Right lobe of liver (tissue), 6 donors: ENCODE measurements around the gene C5orf15. TPM values are rescaled to one million over a fixed set of nuclear protein-coding genes. Genes with fewer than 3 reads are reported as not detected.

ENCODE experiments used
- ATAC-seq, 4 donors: fragments of 200-7000 bp; cut with Tn5 transposase; one replicate each; pipeline ENCODE4 v1.9.1; 2020; ENCODE audit warnings: mild to moderate bottlenecking in 4 of 4, moderate library complexity in 4 of 4
- DNase-seq, 3 donors: peaks; one replicate each; pipeline ENCODE4 v3.0.0-alpha.2; 2020
- H3K27ac ChIP-seq, 3 donors: fragments of 200-600 bp; one replicate each; pipeline ENCODE4 v1.8.0; 2022
- H3K27me3 ChIP-seq, 2 donors: fragments of 200-600 bp; one replicate each; pipeline ENCODE4 v1.8.0; 2022
- H3K36me3 ChIP-seq, 4 donors: fragments of 200-600 bp; sonication (generic) in 1 of 4; one replicate each; pipeline versions ENCODE4 v1.5.1 to v1.8.0; 2017 to 2022; ENCODE audit warnings: control low read depth in 1 of 4
- H3K4me1 ChIP-seq, 4 donors: fragments of 200-600 bp; sonication (generic) in 1 of 4; one replicate each; pipeline versions ENCODE4 v1.5.1 to v1.8.0; 2017 to 2022; ENCODE audit warnings: control low read depth in 1 of 4
- H3K4me3 ChIP-seq, 3 donors: fragments of 200-600 bp; one replicate each; pipeline ENCODE4 v1.8.0; 2022
- H3K9me3 ChIP-seq, 4 donors: fragments of 200-600 bp; sonication (generic) in 1 of 4; one replicate each; pipeline versions ENCODE4 v1.5.1 to v1.8.0; 2017 to 2022; ENCODE audit warnings: control low read depth in 1 of 4
- POLR2A ChIP-seq: fragments of 450-650 bp; IDR thresholded peaks from one replicate; pipeline ENCODE4 v1.6.1; 2017; ENCODE audit warnings: antibody characterized with exemption, mild to moderate bottlenecking
- whole genome bisulfite sequencing: methylation state at CpG from one replicate; pipeline ENCODE4 v1.1.6; 2018; ENCODE audit warnings: low coverage, low lambda C conversion rate; ENCODE audit not compliant: insufficient coverage; ENCODE audit errors: missing lambda C conversion rate; 5-methylcytosine and 5-hydroxymethylcytosine counted together
- intact Hi-C, 2 donors: fragments of 100-400 bp; cut with DNase I; formaldehyde crosslinking; loops; one replicate each; pipeline versions ENCODE4 v1.11.2 to v1.14.1; 2022
- total RNA-seq, 6 experiments: library from RNA; depleted of rRNA in 2 of 6; stranded (reverse); fragments of >200 nt in 2 of 6; fragmentation: NEBNext Ultra II Directional in 3 of 6; extraction: Animal tissue kit (Norgen Biotek cat#: 25700) in 3 of 6; gene quantifications; one replicate each; pipeline versions ENCODE4 v1.1.0 to v1.2.4, GENCODE V29; 2016 to 2023
- TF ChIP-seq, protein P1 (sequence below), 4 donors: fragments of 200-600 bp in 3 of 4; fragments of 450-650 bp in 1 of 4; IDR thresholded peaks; one replicate each; pipeline versions ENCODE4 v1.5.1 to v1.8.0; 2016 to 2022; ENCODE audit warnings: antibody characterized with exemption in 4 of 4, mild to moderate bottlenecking in 2 of 4
- donor health status: DM: no; HTN: yes; CAD: no.
- donor health status: DM: no; HTN: no; CAD: no.
- donor health status: DM: no; HTN: no; CAD: no.
- donor health status: DM: no; HTN: yes; CAD: no.
- donor health status: DM: no; HTN: yes; CAD: no.

C5orf15 gene
- total RNA-seq, 6 experiments from 2014 or later, result 15.0 to 37.5 (median 24.4) TPM

DNA sequence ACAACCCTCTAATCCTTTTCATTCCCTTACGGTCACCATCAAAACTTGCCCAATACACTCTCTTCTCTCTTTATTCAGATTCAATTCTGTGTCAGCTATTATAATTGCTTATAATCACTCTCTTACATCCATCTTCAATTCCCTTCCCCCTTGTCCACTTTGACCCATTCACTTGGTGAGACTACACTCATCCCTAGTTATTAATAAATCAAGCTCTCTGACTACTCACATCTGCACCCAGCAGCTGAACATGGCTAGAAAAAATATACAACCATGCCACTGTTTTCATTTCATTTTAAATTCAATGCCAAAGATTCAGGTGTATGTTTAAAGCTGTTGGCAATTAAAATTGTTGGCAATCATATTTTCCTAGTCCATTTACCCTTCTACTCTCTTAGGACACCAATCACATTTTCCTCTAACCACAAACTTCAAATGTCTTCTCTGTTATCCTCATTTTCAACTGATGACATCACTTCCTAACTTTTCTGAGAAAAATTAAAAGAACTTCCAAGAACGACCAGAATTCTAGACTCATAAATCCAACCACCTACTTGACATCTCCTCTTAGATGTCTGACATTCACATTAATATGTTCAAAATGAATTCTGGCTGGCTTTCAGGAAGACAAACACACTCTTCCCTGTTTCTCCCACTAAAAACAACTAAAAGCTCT, 5.5 kb downstream of the C5orf15 start:
- intact Hi-C loops, result no loop called here
- no peaks in the 10 kb centered on the region for H3K27me3 ChIP-seq
- H3K27ac ChIP-seq, result no peak overlapping the region
- DNase-seq, result no peak
- TF ChIP-seq, protein P1, sequence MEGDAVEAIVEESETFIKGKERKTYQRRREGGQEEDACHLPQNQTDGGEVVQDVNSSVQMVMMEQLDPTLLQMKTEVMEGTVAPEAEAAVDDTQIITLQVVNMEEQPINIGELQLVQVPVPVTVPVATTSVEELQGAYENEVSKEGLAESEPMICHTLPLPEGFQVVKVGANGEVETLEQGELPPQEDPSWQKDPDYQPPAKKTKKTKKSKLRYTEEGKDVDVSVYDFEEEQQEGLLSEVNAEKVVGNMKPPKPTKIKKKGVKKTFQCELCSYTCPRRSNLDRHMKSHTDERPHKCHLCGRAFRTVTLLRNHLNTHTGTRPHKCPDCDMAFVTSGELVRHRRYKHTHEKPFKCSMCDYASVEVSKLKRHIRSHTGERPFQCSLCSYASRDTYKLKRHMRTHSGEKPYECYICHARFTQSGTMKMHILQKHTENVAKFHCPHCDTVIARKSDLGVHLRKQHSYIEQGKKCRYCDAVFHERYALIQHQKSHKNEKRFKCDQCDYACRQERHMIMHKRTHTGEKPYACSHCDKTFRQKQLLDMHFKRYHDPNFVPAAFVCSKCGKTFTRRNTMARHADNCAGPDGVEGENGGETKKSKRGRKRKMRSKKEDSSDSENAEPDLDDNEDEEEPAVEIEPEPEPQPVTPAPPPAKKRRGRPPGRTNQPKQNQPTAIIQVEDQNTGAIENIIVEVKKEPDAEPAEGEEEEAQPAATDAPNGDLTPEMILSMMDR (IDR thresholded peaks at IDR 0.05), result no peak
- TF ChIP-seq POLR2A, result no peak
- WGBS, result 76% methylated on average over 2 of the region's 2 CpGs
- no peak overlapping the region for H3K4me3 ChIP-seq
- H3K9me3 ChIP-seq, result no peaks in the 10 kb centered on the region
- H3K4me1 ChIP-seq, result peaks cover 0 to 10% (median 3%) of the 10 kb centered on the region in 4 donors
- ATAC-seq, result no peak
- peaks cover 0 to 12% (median 0%) of the 10 kb centered on the region in 4 donors for H3K36me3 ChIP-seq

- Histone ChIP-seq H3K27ac (no peak overlapping the region), H3K4me1 (peaks cover 0 to 4% (median 1%) of the 10 kb centered on the region in 4 donors), H3K27me3 (no peaks in the 10 kb centered on the region), H3K9me3 (no peaks in the 10 kb centered on the region), H3K36me3 (peaks cover 0 to 17% (median 0%) of the 10 kb centered on the region in 4 donors), H3K4me3 (no peak overlapping the region)
- WGBS, result 95% methylated on average over 2 of the region's 2 CpGs
- ATAC-seq (no peak), DNase-seq (no peak)
- intact Hi-C loops, result no loop called here
- TF ChIP-seq POLR2A, result no peak
- TF ChIP-seq, protein P1 (IDR thresholded peaks at IDR 0.05), result no peak
Measured at GRCh38 chr5:133962131-133962530, 6.3 kb downstream of the C5orf15 start.

GRCh38 chr5:133959643-133960042, 8.8 kb downstream of the C5orf15 start:
- H3K4me1 ChIP-seq, result no peaks in the 10 kb centered on the region
- intact Hi-C loops, result no loop called here
- H3K27me3 ChIP-seq, result no peaks in the 10 kb centered on the region
- TF ChIP-seq POLR2A, result no peak
- TF ChIP-seq, protein P1 (IDR thresholded peaks at IDR 0.05), result no peak
- peaks cover 0 to 17% (median 0%) of the 10 kb centered on the region in 4 donors for H3K36me3 ChIP-seq
- DNase-seq (no peak), ATAC-seq (no peak)
- H3K27ac ChIP-seq, result no peak overlapping the region
- H3K9me3 ChIP-seq, result no peaks in the 10 kb centered on the region
- H3K4me3 ChIP-seq, result no peak overlapping the region
- WGBS, result 89% methylated on average over 9 of the region's 11 CpGs

GRCh38 chr5:133957591-133957990, 10.8 kb downstream of the C5orf15 start:
- H3K27me3 ChIP-seq, result no peaks in the 10 kb centered on the region
- 91% methylated on average over 1 of the region's 1 CpG for WGBS
- peaks cover 0 to 17% (median 0%) of the 10 kb centered on the region in 4 donors for H3K36me3 ChIP-seq
- no peak overlapping the region for H3K27ac ChIP-seq
- no peak overlapping the region for H3K4me3 ChIP-seq
- TF ChIP-seq POLR2A, result no peak
- TF ChIP-seq, protein P1 (IDR thresholded peaks at IDR 0.05), result no peak
- intact Hi-C loops, result no loop called here
- no peak for ATAC-seq
- no peaks in the 10 kb centered on the region for H3K9me3 ChIP-seq
- H3K4me1 ChIP-seq, result peaks cover 0 to 10% (median 3%) of the 10 kb centered on the region in 4 donors
- DNase-seq, result no peak
